ENCODE results near the gene HIP1. TPM values are rescaled to one million over a fixed set of nuclear protein-coding genes. Genes with fewer than 3 reads are reported as not detected.
"Not testable (repeated sequence)": the region's sequence is repeated elsewhere in the genome, so short reads cannot be mapped to it uniquely, and the experiment has no call there.

Gene HIP1
- total RNA-seq, 2 experiments from 2014 or later, result 5.2 to 5.6 TPM

- TF ChIP-seq CTCF (IDR thresholded peaks at IDR 0.05), result no peak
- no peaks in the 10 kb centered on the region for H3K27me3 Mint-ChIP-seq
- H3K27ac Mint-ChIP-seq, result peak overlapping the region; percentile 66
- no peaks in the 10 kb centered on the region for H3K9me3 Mint-ChIP-seq
- no peaks in the 10 kb centered on the region for H3K36me3 Mint-ChIP-seq (ENCODE audit: low read depth)
- ChIA-PET POLR2A (interaction anchor here (1.1 kb wide), 1 partner anchor 11 kb away, joined by 6 read pairs; the partner anchor contains the start of gene HIP1), CTCF (no interaction called here)
- intact Hi-C loops (cut with micrococcal nuclease), result no loop called here
- no peak overlapping the region for H3K4me3 Mint-ChIP-seq
- peaks cover 18% of the 10 kb centered on the region for H3K4me1 Mint-ChIP-seq (ENCODE audit: low read depth)
- DNase-seq (peak; percentile 53), ATAC-seq (peak; percentile 86)
Measured at GRCh38 chr7:75727881-75728593, 10.7 kb downstream of the HIP1 start.

- H3K27me3 Mint-ChIP-seq; ATAC-seq; intact Hi-C loops (cut with micrococcal nuclease); H3K4me3 Mint-ChIP-seq; H3K27ac Mint-ChIP-seq; DNase-seq; CTCF ChIA-PET; H3K36me3 Mint-ChIP-seq (ENCODE audit: low read depth); H3K9me3 Mint-ChIP-seq: not testable (repeated sequence)
- peaks cover 18% of the 10 kb centered on the region for H3K4me1 Mint-ChIP-seq (ENCODE audit: low read depth)
- POLR2A ChIA-PET, result interaction anchor here (1.1 kb wide), 1 partner anchor 11 kb away, joined by 6 read pairs; the partner anchor contains the start of gene HIP1
Measured at GRCh38 chr7:75727351-75727750, 11.4 kb downstream of the HIP1 start.

GRCh38 chr7:75725306-75725705, 13.4 kb downstream of the HIP1 start:
- H3K36me3 Mint-ChIP-seq (ENCODE audit: low read depth), result no peaks in the 10 kb centered on the region
- H3K27ac Mint-ChIP-seq, result no peak overlapping the region
- intact Hi-C loops (cut with micrococcal nuclease), result no loop called here
- no peak for TF ChIP-seq CTCF (IDR thresholded peaks at IDR 0.05)
- no peak overlapping the region for H3K4me3 Mint-ChIP-seq
- CTCF ChIA-PET, result no interaction called here
- no peak for ATAC-seq
- H3K27me3 Mint-ChIP-seq, result no peaks in the 10 kb centered on the region
- no peak for DNase-seq
- H3K9me3 Mint-ChIP-seq, result no peaks in the 10 kb centered on the region
- peaks cover 18% of the 10 kb centered on the region for H3K4me1 Mint-ChIP-seq (ENCODE audit: low read depth)
- POLR2A ChIA-PET, result no interaction called here

- peaks cover 8% of the 10 kb centered on the region for H3K4me1 Mint-ChIP-seq (ENCODE audit: low read depth)
- intact Hi-C loops (cut with micrococcal nuclease), result no loop called here
- H3K27me3 Mint-ChIP-seq, result no peaks in the 10 kb centered on the region
- no peak overlapping the region for H3K27ac Mint-ChIP-seq
- no peak overlapping the region for H3K4me3 Mint-ChIP-seq
- H3K9me3 Mint-ChIP-seq, result no peaks in the 10 kb centered on the region
- no peak for ATAC-seq
- no peak for TF ChIP-seq CTCF (IDR thresholded peaks at IDR 0.05)
- ChIA-PET POLR2A (interaction anchor here (0.7 kb wide), 1 partner anchor 9 kb away, joined by 3 read pairs; no protein-coding TSS in a partner anchor), CTCF (no interaction called here)
- no peak for DNase-seq
- no peaks in the 10 kb centered on the region for H3K36me3 Mint-ChIP-seq (ENCODE audit: low read depth)
Measured at GRCh38 chr7:75723444-75723843, 15.3 kb downstream of the HIP1 start.

GRCh38 chr7:75722373-75722772, 16.4 kb downstream of the HIP1 start:
- H3K27me3 Mint-ChIP-seq, result no peaks in the 10 kb centered on the region
- no peak for TF ChIP-seq CTCF (IDR thresholded peaks at IDR 0.05)
- H3K27ac Mint-ChIP-seq, result no peak overlapping the region
- H3K4me1 Mint-ChIP-seq (ENCODE audit: low read depth), result no peaks in the 10 kb centered on the region
- DNase-seq, result no peak
- intact Hi-C loops (cut with micrococcal nuclease), result no loop called here
- CTCF ChIA-PET, result no interaction called here
- no peaks in the 10 kb centered on the region for H3K9me3 Mint-ChIP-seq
- POLR2A ChIA-PET, result no interaction called here
- H3K36me3 Mint-ChIP-seq (ENCODE audit: low read depth), result no peaks in the 10 kb centered on the region
- no peak for ATAC-seq
- H3K4me3 Mint-ChIP-seq, result no peak overlapping the region

GRCh38 chr7:75721922-75722321, 16.8 kb downstream of the HIP1 start:
- DNase-seq; H3K9me3 Mint-ChIP-seq; H3K27me3 Mint-ChIP-seq; H3K27ac Mint-ChIP-seq; H3K4me1 Mint-ChIP-seq (ENCODE audit: low read depth); H3K4me3 Mint-ChIP-seq; H3K36me3 Mint-ChIP-seq (ENCODE audit: low read depth); ATAC-seq; intact Hi-C loops (cut with micrococcal nuclease); POLR2A ChIA-PET: not testable (repeated sequence)
- CTCF ChIA-PET, result interaction anchor here (1.0 kb wide), 1 partner anchor 10 kb away, joined by 3 read pairs; no protein-coding TSS in a partner anchor

Measured in activated CD8-positive, alpha-beta T cell treated with anti-CD3 and anti-CD28 coated beads for 36 hours (primary cell).